CD4-positive, alpha-beta T cell treated with Interferon gamma for 1 hour (primary cell): ENCODE measurements around the gene TBC1D1.
A peak's percentile ranks its signal among the peaks of the same experiment; 100 is the strongest.

Experiments
- DNase-seq: peaks from one replicate; pipeline ENCODE4 v3.0.0-alpha.2; 2020

The TBC1D1 gene

GRCh38 chr4:37927434-37927833 lies 36.5 kb downstream of the TBC1D1 start:
- DNase-seq: no peak

- DNase-seq: no peak
Observed at GRCh38 chr4:37928426-37929416, 37.8 kb downstream of the TBC1D1 start.

GRCh38 chr4:37934096-37934495 lies 43.2 kb downstream of the TBC1D1 start:
- no peak for DNase-seq

GRCh38 chr4:37934609-37935008 lies 43.7 kb downstream of the TBC1D1 start:
- no peak for DNase-seq

- DNase-seq: no peak
Observed at GRCh38 chr4:37935026-37935425, 44.1 kb downstream of the TBC1D1 start.

GRCh38 chr4:37936889-37937498 lies 46.1 kb downstream of the TBC1D1 start:
- no peak for DNase-seq

- DNase-seq: no peak
Observed at GRCh38 chr4:37938208-37938607, 47.3 kb downstream of the TBC1D1 start.

GRCh38 chr4:37946503-37947179 lies 55.8 kb downstream of the TBC1D1 start:
- peak; percentile 16 for DNase-seq

- DNase-seq: no peak
Observed at GRCh38 chr4:37948542-37948941, 57.7 kb downstream of the TBC1D1 start.

GRCh38 chr4:37949636-37950426 lies 58.9 kb downstream of the TBC1D1 start:
- DNase-seq: no peak

- no peak for DNase-seq
Observed at GRCh38 chr4:37951461-37952352, 60.8 kb downstream of the TBC1D1 start.

- DNase-seq: no peak
Observed at GRCh38 chr4:37953156-37953555, 62.3 kb downstream of the TBC1D1 start.

GRCh38 chr4:37953620-37954293 lies 62.9 kb downstream of the TBC1D1 start:
- no peak for DNase-seq

GRCh38 chr4:37956941-37957340 lies 66.1 kb downstream of the TBC1D1 start:
- no peak for DNase-seq

GRCh38 chr4:37958932-37959331 lies 68.0 kb downstream of the TBC1D1 start:
- DNase-seq: no peak

- no peak for DNase-seq
Observed at GRCh38 chr4:37960098-37960497, 69.2 kb downstream of the TBC1D1 start, which contains the start of gene PTTG2. Gene PTTG2, plus strand, starts transcription at chr4:37960398. Its CDS starts 37 bp downstream, at chr4:37960435.

GRCh38 chr4:37960679-37961450 lies 70.0 kb downstream of the TBC1D1 start:
- DNase-seq: no peak

GRCh38 chr4:37964734-37965457 lies 74.0 kb downstream of the TBC1D1 start:
- DNase-seq: no peak

- no peak for DNase-seq
Observed at GRCh38 chr4:37966044-37966443, 75.2 kb downstream of the TBC1D1 start.
